CD14-positive monocyte (primary cell): ENCODE measurements around the gene CCDC33. TPM values are rescaled to one million over a fixed set of nuclear protein-coding genes. Genes with fewer than 3 reads are reported as not detected.

Experiments
- DNase-seq, 3 donors: peaks; one replicate each; pipeline ENCODE4 v3.0.0-alpha.2; 2011 to 2022
- H2AFZ ChIP-seq: 2 replicates; pipeline ENCODE4 v1.6.0; 2012; ENCODE audit warnings: mild to moderate bottlenecking, low read depth, low read length, inconsistent platforms; ENCODE audit not compliant: insufficient read depth, poor library complexity, severe bottlenecking
- H3K27ac ChIP-seq, 2 donors: 1 replicate in 1 of 2; 2 replicates in 1 of 2; pipeline ENCODE4 v1.5.1; 2012 to 2013; ENCODE audit warnings: low read length in 2 of 2, control low read depth in 1 of 2, inconsistent platforms in 1 of 2, low read depth in 1 of 2, mild to moderate bottlenecking in 1 of 2
- H3K27me3 ChIP-seq, 2 donors: one replicate each; pipeline versions ENCODE4 v1.6.0 to v1.6.1; 2011 to 2013; ENCODE audit warnings: low read length in 2 of 2; ENCODE audit not compliant: control insufficient read depth in 2 of 2, insufficient read depth in 2 of 2
- H3K36me3 ChIP-seq, 2 donors: replicated peaks in 1 of 2; 1 replicate in 1 of 2; 2 replicates in 1 of 2; pipeline versions ENCODE4 v1.5.1 to v1.6.1; 2012 to 2013; ENCODE audit warnings: low read length in 2 of 2, control low read depth in 1 of 2, inconsistent platforms in 1 of 2, mild to moderate bottlenecking in 1 of 2; ENCODE audit not compliant: insufficient read depth in 2 of 2, control insufficient read depth in 1 of 2
- H3K4me1 ChIP-seq, 2 donors: 1 replicate in 1 of 2; 2 replicates in 1 of 2; pipeline versions ENCODE4 v1.5.1 to v1.6.1; 2012 to 2013; ENCODE audit warnings: low read length in 2 of 2, control low read depth in 1 of 2, inconsistent platforms in 1 of 2, mild to moderate bottlenecking in 1 of 2, moderate library complexity in 1 of 2; ENCODE audit not compliant: insufficient read depth in 2 of 2, control insufficient read depth in 1 of 2
- H3K4me2 ChIP-seq: replicated peaks from 2 replicates; pipeline ENCODE3; 2012; ENCODE audit warnings: low read length, moderate library complexity, mild to moderate bottlenecking; ENCODE audit not compliant: poor library complexity, severe bottlenecking; ENCODE audit errors: extremely low read depth
- H3K4me3 ChIP-seq, 3 experiments: fragments of 200-600 bp in 1 of 3; sonication (generic) in 1 of 3; replicated peaks in 1 of 3; 1 replicate in 2 of 3; 2 replicates in 1 of 3; pipeline ENCODE4 v1.5.1; 2011 to 2013; ENCODE audit warnings: low read length in 3 of 3, mild to moderate bottlenecking in 3 of 3, control low read depth in 2 of 3, low read depth in 2 of 3, inconsistent platforms in 1 of 3, moderate library complexity in 1 of 3
- H3K79me2 ChIP-seq: 2 replicates; pipeline ENCODE4 v1.6.0; 2012; ENCODE audit warnings: mild to moderate bottlenecking, control low read depth, inconsistent platforms, low read length, moderate library complexity; ENCODE audit not compliant: insufficient read depth
- H3K9ac ChIP-seq: 2 replicates; pipeline ENCODE4 v1.6.0; 2017; ENCODE audit warnings: low read length, mild to moderate bottlenecking; ENCODE audit not compliant: insufficient read depth, poor library complexity, severe bottlenecking
- H3K9me3 ChIP-seq, 2 donors: replicated peaks in 1 of 2; 1 replicate in 1 of 2; 2 replicates in 1 of 2; pipeline versions ENCODE4 v1.5.1 to v1.6.1; 2012 to 2013; ENCODE audit warnings: low read length in 2 of 2, control low read depth in 1 of 2; ENCODE audit not compliant: control insufficient read depth in 1 of 2, insufficient read depth in 1 of 2
- H4K20me1 ChIP-seq: 2 replicates; pipeline ENCODE4 v1.6.0; 2012; ENCODE audit warnings: mild to moderate bottlenecking, low read length, control low read depth, moderate library complexity; ENCODE audit not compliant: insufficient read depth
- H3K27ac Mint-ChIP-seq, 7 donors: one replicate each; pipeline ENCODE4 v1.8.0; 2020; ENCODE audit warnings: mild to moderate bottlenecking in 7 of 7, mixed read lengths in 7 of 7, moderate library complexity in 6 of 7, inconsistent platforms in 2 of 7
- H3K27me3 Mint-ChIP-seq, 3 donors: one replicate each; pipeline ENCODE4 v1.8.0; 2021 to 2022; ENCODE audit warnings: low read depth in 3 of 3, mild to moderate bottlenecking in 3 of 3, mixed read lengths in 3 of 3, moderate library complexity in 3 of 3, inconsistent platforms in 1 of 3
- H3K36me3 Mint-ChIP-seq, 2 donors: one replicate each; pipeline ENCODE4 v1.8.0; 2020; ENCODE audit warnings: mixed read lengths in 2 of 2, inconsistent platforms in 1 of 2, mild to moderate bottlenecking in 1 of 2
- H3K4me1 Mint-ChIP-seq: one replicate; pipeline ENCODE4 v1.8.0; 2020; ENCODE audit warnings: mild to moderate bottlenecking, mixed read lengths
- H3K4me3 Mint-ChIP-seq, 2 donors: one replicate each; pipeline ENCODE4 v1.8.0; 2020; ENCODE audit warnings: mild to moderate bottlenecking in 2 of 2, mixed read lengths in 2 of 2, moderate library complexity in 1 of 2
- H3K9me3 Mint-ChIP-seq, 7 donors: one replicate each; pipeline ENCODE4 v1.8.0; 2020 to 2022; ENCODE audit warnings: mixed read lengths in 7 of 7, mild to moderate bottlenecking in 6 of 7, moderate library complexity in 6 of 7, inconsistent platforms in 2 of 7
- CTCF ChIP-seq: fragments of 200-600 bp; IDR thresholded peaks from one replicate; pipeline ENCODE4 v1.8.0; 2022; ENCODE audit warnings: antibody characterized with exemption, mild to moderate bottlenecking
- intact Hi-C, 2 donors: fragments of 100-400 bp; cut with micrococcal nuclease; formaldehyde crosslinking; loops; one replicate each; pipeline versions ENCODE4 v1.15.0 to v1.15.1; 2023
- polyA plus RNA-seq, 3 donors: library from polyadenylated mRNA; depleted of rRNA in 1 of 3; unstranded in 2 of 3; stranded (reverse) in 1 of 3; fragments of 300-500 nt in 2 of 3; fragments of >200 nt in 1 of 3; fragmentation: Illumina TruSeq in 2 of 3; gene quantifications; 1 replicate in 2 of 3; 2 replicates in 1 of 3; pipeline ENCODE4 v1.2.3, GENCODE V29; 2012 to 2021

Gene CCDC33
- polyA plus RNA-seq, 3 donors: not detected

- Mint-ChIP-seq H3K27me3 (peaks cover 5 to 15% (median 7%) of the 10 kb centered on the region in 3 donors), H3K4me1 (no peaks in the 10 kb centered on the region), H3K36me3 (no peaks in the 10 kb centered on the region), H3K27ac (no peak overlapping the region), H3K9me3 (no peaks in the 10 kb centered on the region), H3K4me3 (no peak overlapping the region)
- Histone ChIP-seq H3K9me3 (no peaks in the 10 kb centered on the region), H3K4me2 (no peak overlapping the region), H3K79me2 (no peaks in the 10 kb centered on the region), H3K27ac (no peak overlapping the region), H3K27me3 (no peaks in the 10 kb centered on the region), H2AFZ (no peak overlapping the region), H4K20me1 (no peaks in the 10 kb centered on the region), H3K9ac (no peak overlapping the region), H3K4me3 (no peak overlapping the region), H3K4me1 (no peaks in the 10 kb centered on the region), H3K36me3 (no peaks in the 10 kb centered on the region)
- no peak for TF ChIP-seq CTCF
- DNase-seq: no peak
- intact Hi-C loops: no loop called here
These were observed 53.5 kb downstream of the CCDC33 start for GRCh38 chr15:74289671-74290070.

GRCh38 chr15:74290645-74291044 lies 54.5 kb downstream of the CCDC33 start:
- no peaks in the 10 kb centered on the region for H3K9me3 ChIP-seq
- H3K4me2 ChIP-seq: no peak overlapping the region
- H3K36me3 ChIP-seq: no peaks in the 10 kb centered on the region
- Mint-ChIP-seq H3K4me3 (no peak overlapping the region), H3K27me3 (peaks cover 7 to 12% (median 8%) of the 10 kb centered on the region in 3 donors), H3K4me1 (no peaks in the 10 kb centered on the region), H3K9me3 (no peaks in the 10 kb centered on the region), H3K36me3 (no peaks in the 10 kb centered on the region), H3K27ac (no peak overlapping the region)
- H3K27me3 ChIP-seq: no peaks in the 10 kb centered on the region
- H3K4me3 ChIP-seq: no peak overlapping the region
- H2AFZ ChIP-seq: no peak overlapping the region
- no peak overlapping the region for H3K27ac ChIP-seq
- intact Hi-C loops: no loop called here
- no peaks in the 10 kb centered on the region for H3K4me1 ChIP-seq
- H3K79me2 ChIP-seq: no peaks in the 10 kb centered on the region
- DNase-seq: no peak
- H4K20me1 ChIP-seq: no peaks in the 10 kb centered on the region
- TF ChIP-seq CTCF: no peak
- no peak overlapping the region for H3K9ac ChIP-seq
